HCT116 (cell line): ENCODE results near the gene GRIN1.

Source experiments
- ELF1 ChIP-seq: IDR thresholded peaks from 2 replicates; pipeline ENCODE4 v1.6.1; 2012; ENCODE audit warnings: low read depth, borderline replicate concordance
- EZH2 ChIP-seq: fragments of 200-600 bp; sonication (generic); IDR thresholded peaks from 2 replicates; pipeline ENCODE4 v1.6.1; 2017; ENCODE audit warnings: antibody characterized with exemption, mixed run types
- EZH2phosphoT487 ChIP-seq: fragments of 200-600 bp; IDR thresholded peaks from 2 replicates; pipeline ENCODE4 v1.6.1; 2018; ENCODE audit warnings: antibody characterized with exemption, borderline replicate concordance
- POLR2A ChIP-seq: IDR thresholded peaks from 2 replicates; pipeline ENCODE4 v1.7.0; 2011; ENCODE audit warnings: borderline replicate concordance; ENCODE audit not compliant: insufficient read depth, insufficient read length; ENCODE audit errors: extremely low read depth
- POLR2AphosphoS5 ChIP-seq: IDR thresholded peaks from 2 replicates; pipeline ENCODE4 v1.6.1; 2011; ENCODE audit warnings: mild to moderate bottlenecking, low read depth, low read length, moderate library complexity
- REST ChIP-seq: IDR thresholded peaks from 2 replicates; pipeline ENCODE4 v1.6.1; 2012; ENCODE audit warnings: low read depth
- SIN3A ChIP-seq: IDR thresholded peaks from 2 replicates; pipeline ENCODE4 v1.6.1; 2012; ENCODE audit warnings: low read depth
- TCF7L2 ChIP-seq: IDR thresholded peaks from 2 replicates; pipeline ENCODE4 v1.7.0; 2011; ENCODE audit warnings: borderline replicate concordance, inconsistent platforms; ENCODE audit not compliant: insufficient read depth, insufficient read length; ENCODE audit errors: extremely low read depth
- TF ChIP-seq, protein P1 (sequence below), 3 experiments: fragments of 200-600 bp in 1 of 3; sonication (generic) in 1 of 3; IDR thresholded peaks in 2 of 3; conservative IDR thresholded peaks in 1 of 3; 2 replicates each; pipeline ENCODE4 v1.5.1; 2012 to 2017; ENCODE audit warnings: low read depth in 2 of 3, low read length in 2 of 3, antibody characterized with exemption in 1 of 3, borderline replicate concordance in 1 of 3, control low read depth in 1 of 3, mild to moderate bottlenecking in 1 of 3, mixed read lengths in 1 of 3, mixed run types in 1 of 3, moderate library complexity in 1 of 3; ENCODE audit not compliant: insufficient read depth in 1 of 3
- TF ChIP-seq, protein P2 (sequence below): IDR thresholded peaks from 2 replicates; pipeline ENCODE4 v1.6.1; 2012

DNA sequence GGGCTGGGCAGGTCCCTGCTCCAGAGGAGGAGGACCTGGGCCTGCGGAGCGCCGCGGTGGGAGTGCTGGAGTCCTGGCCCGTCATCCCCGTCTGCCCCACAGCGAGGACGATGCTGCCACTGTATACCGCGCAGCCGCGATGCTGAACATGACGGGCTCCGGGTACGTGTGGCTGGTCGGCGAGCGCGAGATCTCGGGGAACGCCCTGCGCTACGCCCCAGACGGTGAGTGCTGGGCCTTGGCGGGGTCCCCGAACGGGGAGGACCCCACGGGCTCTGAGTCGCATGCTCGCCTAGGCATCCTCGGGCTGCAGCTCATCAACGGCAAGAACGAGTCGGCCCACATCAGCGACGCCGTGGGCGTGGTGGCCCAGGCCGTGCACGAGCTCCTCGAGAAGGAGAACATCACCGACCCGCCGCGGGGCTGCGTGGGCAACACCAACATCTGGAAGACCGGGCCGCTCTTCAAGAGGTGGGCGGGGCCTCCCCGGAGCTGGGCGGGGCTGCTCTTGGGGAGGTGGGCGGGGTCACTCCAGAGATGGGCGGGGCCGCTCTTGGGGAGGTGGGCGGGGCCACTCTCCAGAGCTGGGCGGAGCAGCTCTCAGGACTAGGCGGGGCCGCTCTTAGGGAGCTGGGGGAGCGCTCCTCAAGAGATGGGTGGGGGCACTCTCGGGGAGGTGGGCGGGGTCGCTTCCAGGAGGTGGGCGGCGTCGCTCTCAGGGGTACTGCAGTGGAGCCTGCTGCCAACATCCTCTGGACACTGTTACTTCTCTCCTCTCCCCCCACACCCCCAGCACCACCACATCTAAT is 17.8 kb downstream of the GRIN1 start:
- TF ChIP-seq TCF7L2 (no peak), POLR2A (no peak), EZH2phosphoT487 (no peak), POLR2AphosphoS5 (no peak), ELF1 (no peak), EZH2 (no peak), REST (no peak), SIN3A (no peak)
- TF ChIP-seq, protein P1, sequence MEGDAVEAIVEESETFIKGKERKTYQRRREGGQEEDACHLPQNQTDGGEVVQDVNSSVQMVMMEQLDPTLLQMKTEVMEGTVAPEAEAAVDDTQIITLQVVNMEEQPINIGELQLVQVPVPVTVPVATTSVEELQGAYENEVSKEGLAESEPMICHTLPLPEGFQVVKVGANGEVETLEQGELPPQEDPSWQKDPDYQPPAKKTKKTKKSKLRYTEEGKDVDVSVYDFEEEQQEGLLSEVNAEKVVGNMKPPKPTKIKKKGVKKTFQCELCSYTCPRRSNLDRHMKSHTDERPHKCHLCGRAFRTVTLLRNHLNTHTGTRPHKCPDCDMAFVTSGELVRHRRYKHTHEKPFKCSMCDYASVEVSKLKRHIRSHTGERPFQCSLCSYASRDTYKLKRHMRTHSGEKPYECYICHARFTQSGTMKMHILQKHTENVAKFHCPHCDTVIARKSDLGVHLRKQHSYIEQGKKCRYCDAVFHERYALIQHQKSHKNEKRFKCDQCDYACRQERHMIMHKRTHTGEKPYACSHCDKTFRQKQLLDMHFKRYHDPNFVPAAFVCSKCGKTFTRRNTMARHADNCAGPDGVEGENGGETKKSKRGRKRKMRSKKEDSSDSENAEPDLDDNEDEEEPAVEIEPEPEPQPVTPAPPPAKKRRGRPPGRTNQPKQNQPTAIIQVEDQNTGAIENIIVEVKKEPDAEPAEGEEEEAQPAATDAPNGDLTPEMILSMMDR (IDR thresholded peaks at IDR 0.05 in 2 of 3, conservative IDR thresholded peaks at IDR 0.05 in 1 of 3; ENCODE audit: borderline replicate concordance in 1 of 3, insufficient read depth in 1 of 3, low read depth in 2 of 3, low read length in 2 of 3) = no peak
- TF ChIP-seq, protein P2, sequence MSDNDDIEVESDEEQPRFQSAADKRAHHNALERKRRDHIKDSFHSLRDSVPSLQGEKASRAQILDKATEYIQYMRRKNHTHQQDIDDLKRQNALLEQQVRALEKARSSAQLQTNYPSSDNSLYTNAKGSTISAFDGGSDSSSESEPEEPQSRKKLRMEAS = no peak
